HepG2 (cell line): ENCODE results near the gene MRPL42. TPM values are rescaled to one million over a fixed set of nuclear protein-coding genes. Genes with fewer than 3 reads are reported as not detected.
A peak's percentile ranks its signal among the peaks of the same experiment; 100 is the strongest.

ENCODE experiments used
- ATM ChIP-seq: fragments of 450-650 bp; IDR thresholded peaks from 2 replicates; pipeline ENCODE4 v1.7.1; 2017; ENCODE audit warnings: mild to moderate bottlenecking, borderline replicate concordance
- ETS1 ChIP-seq: sonication (generic); formaldehyde crosslinking; IDR thresholded peaks from 2 replicates; pipeline ENCODE4 v1.4.0; 2020; ENCODE audit warnings: missing genetic modification reagents
- HNF1A ChIP-seq, 2 experiments: sonication (generic) in 1 of 2; formaldehyde crosslinking in 1 of 2; IDR thresholded peaks; 2 replicates each; pipeline versions ENCODE4 v1.4.0 to v1.6.1; 2016 to 2020; ENCODE audit warnings: borderline replicate concordance in 1 of 2, low read depth in 1 of 2, mild to moderate bottlenecking in 1 of 2, missing genetic modification reagents in 1 of 2
- KDM4B ChIP-seq: sonication (generic); formaldehyde crosslinking; IDR thresholded peaks from 2 replicates; pipeline ENCODE4 v1.4.0; 2020; ENCODE audit warnings: missing genetic modification reagents
- KLF15 ChIP-seq: sonication (generic); formaldehyde crosslinking; IDR thresholded peaks from 2 replicates; pipeline ENCODE4 v1.8.1; 2023; ENCODE audit warnings: borderline replicate concordance, mild to moderate bottlenecking, inconsistent platforms, missing genetic modification reagents, mixed read lengths
- MED13 ChIP-seq: sonication (generic); formaldehyde crosslinking; IDR thresholded peaks from 2 replicates; pipeline ENCODE4 v1.5.0; 2020; ENCODE audit warnings: missing genetic modification reagents
- MTA1 ChIP-seq: sonication (generic); formaldehyde crosslinking; IDR thresholded peaks from 2 replicates; pipeline ENCODE4 v1.4.0; 2020; ENCODE audit warnings: missing genetic modification reagents, mild to moderate bottlenecking, borderline replicate concordance
- NPAS2 ChIP-seq: sonication (generic); formaldehyde crosslinking; IDR thresholded peaks from 2 replicates; pipeline ENCODE4 v1.8.0; 2022; ENCODE audit warnings: mild to moderate bottlenecking, missing genetic modification reagents, borderline replicate concordance
- RXRA ChIP-seq: sonication (generic); formaldehyde crosslinking; IDR thresholded peaks from 2 replicates; pipeline ENCODE4 v1.5.1; 2020; ENCODE audit warnings: missing genetic modification reagents
- SNAPC2 ChIP-seq: sonication (generic); formaldehyde crosslinking; IDR thresholded peaks from 2 replicates; pipeline ENCODE4 v1.8.1; 2022; ENCODE audit warnings: mild to moderate bottlenecking, missing genetic modification reagents
- TEAD2 ChIP-seq: sonication (generic); formaldehyde crosslinking; IDR thresholded peaks from 2 replicates; pipeline ENCODE4 v1.9.0; 2021; ENCODE audit warnings: missing genetic modification reagents
- XRCC5 ChIP-seq: fragments of 200-400 bp; formaldehyde crosslinking; optimal IDR thresholded peaks from 2 replicates; pipeline ENCODE3; 2017; ENCODE audit warnings: mild to moderate bottlenecking, low read length
- ZBTB38 ChIP-seq: sonication (generic); formaldehyde crosslinking; IDR thresholded peaks from 2 replicates; pipeline ENCODE4 v1.5.1; 2020; ENCODE audit warnings: mild to moderate bottlenecking, missing genetic modification reagents
- ZNF256 ChIP-seq: sonication (generic); formaldehyde crosslinking; conservative IDR thresholded peaks from 2 replicates; pipeline ENCODE4 v1.4.0; 2020; ENCODE audit warnings: missing genetic modification reagents
- ZNF275 ChIP-seq: sonication (generic); formaldehyde crosslinking; IDR thresholded peaks from 2 replicates; pipeline ENCODE4 v1.8.0; 2022; ENCODE audit warnings: missing genetic modification reagents, mild to moderate bottlenecking, inconsistent platforms, borderline replicate concordance
- ZNF30 ChIP-seq: sonication (generic); formaldehyde crosslinking; IDR thresholded peaks from 2 replicates; pipeline ENCODE4 v1.5.0; 2020; ENCODE audit warnings: mild to moderate bottlenecking, missing genetic modification reagents
- ZNF572 ChIP-seq: sonication (generic); formaldehyde crosslinking; IDR thresholded peaks from 2 replicates; pipeline ENCODE4 v1.5.1; 2020; ENCODE audit warnings: mild to moderate bottlenecking, missing genetic modification reagents
- ZNF580 ChIP-seq: IDR thresholded peaks from 2 replicates; pipeline ENCODE4 v1.6.1; 2016; ENCODE audit warnings: low read depth, borderline replicate concordance
- ZNF605 ChIP-seq: sonication (generic); formaldehyde crosslinking; IDR thresholded peaks from 2 replicates; pipeline ENCODE4 v1.8.0; 2022; ENCODE audit warnings: mild to moderate bottlenecking, missing genetic modification reagents
- ZNF619 ChIP-seq: sonication (generic); formaldehyde crosslinking; IDR thresholded peaks from 2 replicates; pipeline ENCODE4 v1.4.0; 2020; ENCODE audit warnings: mild to moderate bottlenecking, missing genetic modification reagents
- ZNF678 ChIP-seq: sonication (generic); formaldehyde crosslinking; IDR thresholded peaks from 2 replicates; pipeline ENCODE4 v1.4.0; 2020; ENCODE audit warnings: mild to moderate bottlenecking, missing genetic modification reagents
- ZNF891 ChIP-seq: sonication (generic); formaldehyde crosslinking; IDR thresholded peaks from 2 replicates; pipeline ENCODE4 v1.5.0; 2020; ENCODE audit warnings: mild to moderate bottlenecking, missing genetic modification reagents
- polyA plus RNA-seq, 8 experiments: library from polyadenylated mRNA; depleted of rRNA in 3 of 8; stranded (reverse) in 7 of 8; unstranded in 1 of 8; fragments of >200 nt; fragmentation: Illumina TruSeq in 4 of 8; extraction: Trizol in 4 of 8; gene quantifications; 2 replicates each; pipeline versions ENCODE4 v1.2.1 to v1.2.3, GENCODE V29; 2011 to 2016; ENCODE audit warnings: low read depth in 4 of 8, missing spikeins in 1 of 8, mixed read lengths in 1 of 8; ENCODE audit not compliant: insufficient read depth in 1 of 8
- total RNA-seq, 5 experiments: library from RNA; depleted of rRNA; stranded (reverse); fragments of >200 nt; fragmentation: Illumina TruSeq; extraction: Trizol; gene quantifications; 2 replicates each; pipeline ENCODE4 v1.2.3, GENCODE V29; 2016; ENCODE audit warnings: low read depth in 1 of 5

The MRPL42 gene
- total and polyA plus RNA-seq, 2 of the 13 experiments (the other 11 are each of a cell fraction or from before 2014, with no cell fraction given), result 93.3 to 148 TPM

GRCh38 chr12:93442411-93443340 is 24.6 kb upstream of the MRPL42 start (continued):
- TF ChIP-seq KLF15 (CRISPR knock-in tag) (peak; percentile 13; the same call in 1 of the 2 replicates), KDM4B (CRISPR knock-in tag) (no peak), RXRA (CRISPR knock-in tag) (no peak), ZNF605 (CRISPR knock-in tag) (0 out of 2 replicates have a peak, but pooled peaks have one; percentile 15), ZNF678 (CRISPR knock-in tag) (no peak), ZNF580 (CRISPR knock-in tag) (no peak), XRCC5 (peak; percentile 11), ETS1 (CRISPR knock-in tag) (peak; percentile 58), NPAS2 (CRISPR knock-in tag) (0 out of 2 replicates have a peak, but pooled peaks have one; percentile 51), MED13 (CRISPR knock-in tag) (peak; percentile 74; the same call in 1 of the 2 replicates), ZBTB38 (CRISPR knock-in tag) (peak; percentile 14; the same call in 1 of the 2 replicates), ZNF891 (CRISPR knock-in tag) (0 out of 2 replicates have a peak, but pooled peaks have one; percentile 13), ZNF256 (CRISPR knock-in tag) (0 out of 2 replicates have a peak, but pooled peaks have one; percentile 79), HNF1A (IDR thresholded peaks at IDR 0.05; ENCODE audit: low read depth) (no peak), HNF1A (CRISPR knock-in tag; IDR thresholded peaks at IDR 0.05; ENCODE audit: borderline replicate concordance) (no peak), MTA1 (no peak), ATM (no peak), TEAD2 (CRISPR knock-in tag) (0 out of 2 replicates have a peak, but pooled peaks have one; percentile 22), ZNF619 (0 out of 2 replicates have a peak, but pooled peaks have one; percentile 3), SNAPC2 (no peak), ZNF30 (CRISPR knock-in tag) (0 out of 2 replicates have a peak, but pooled peaks have one; percentile 44), ZNF275 (peak; percentile 21; the same call in 1 of the 2 replicates), ZNF572 (CRISPR knock-in tag) (peak; percentile 81; the same call in 1 of the 2 replicates)
